K562 (cell line): Measurements from ENCODE around the gene FAM174C. TPM values are rescaled to one million over a fixed set of nuclear protein-coding genes. Genes with fewer than 3 reads are reported as not detected.

Source experiments
- BRF2 ChIP-seq: IDR thresholded peaks from 3 replicates; pipeline ENCODE4 v1.6.1; 2011; ENCODE audit warnings: borderline replicate concordance, mild to moderate bottlenecking; ENCODE audit not compliant: insufficient read length, insufficient read depth
- CBFB ChIP-seq: sonication (generic); formaldehyde crosslinking; IDR thresholded peaks from 2 replicates; pipeline ENCODE4 v1.4.0; 2020; ENCODE audit warnings: mild to moderate bottlenecking, missing genetic modification reagents
- GABPB2 ChIP-seq: fragments of 250-450 bp; sonication (Bioruptor Pico); conservative IDR thresholded peaks from 2 replicates; pipeline ENCODE4 v1.5.1; 2021; ENCODE audit warnings: mild to moderate bottlenecking
- ILK ChIP-seq: fragments of 450-650 bp; IDR thresholded peaks from 2 replicates; pipeline ENCODE4 v1.6.1; 2016; ENCODE audit warnings: missing genetic modification characterization, low read depth, mild to moderate bottlenecking, missing compliant biosample characterization, moderate library complexity, borderline replicate concordance
- MTA1 ChIP-seq: fragments of 450-650 bp; IDR thresholded peaks from 2 replicates; pipeline ENCODE4 v1.6.1; 2017; ENCODE audit warnings: borderline replicate concordance
- MTA3 ChIP-seq: fragments of 450-650 bp; formaldehyde crosslinking; IDR thresholded peaks from 2 replicates; pipeline ENCODE4 v1.6.1; 2017; ENCODE audit warnings: mild to moderate bottlenecking, borderline replicate concordance
- NRF1 ChIP-seq, 2 experiments: fragments of 450-650 bp; IDR thresholded peaks in 1 of 2; conservative IDR thresholded peaks in 1 of 2; 2 replicates each; pipeline ENCODE4 v1.6.1; 2014; ENCODE audit warnings: mild to moderate bottlenecking in 2 of 2
- NUFIP1 ChIP-seq: fragments of 450-650 bp; IDR thresholded peaks from 2 replicates; pipeline ENCODE4 v1.6.1; 2018; ENCODE audit not compliant: partially characterized antibody
- PML ChIP-seq: IDR thresholded peaks from 2 replicates; pipeline ENCODE4 v1.6.1; 2012; ENCODE audit warnings: low read length, inconsistent platforms
- SIX5 ChIP-seq, 2 experiments: IDR thresholded peaks; 2 replicates each; pipeline ENCODE4 v1.6.1; 2011; ENCODE audit warnings: low read length in 2 of 2, borderline replicate concordance in 1 of 2, low read depth in 1 of 2, mild to moderate bottlenecking in 1 of 2, moderate library complexity in 1 of 2; ENCODE audit not compliant: insufficient read depth in 1 of 2
- UBTF ChIP-seq, 2 experiments: IDR thresholded peaks; 2 replicates each; pipeline ENCODE4 v1.6.1; 2012; ENCODE audit warnings: improper control_type of control experiment in 2 of 2, low read depth in 2 of 2, low read length in 2 of 2, borderline replicate concordance in 1 of 2
- ZNF184 ChIP-seq: sonication (generic); formaldehyde crosslinking; IDR thresholded peaks from 2 replicates; pipeline ENCODE4 v1.5.0; 2020; ENCODE audit warnings: missing genetic modification reagents
- ZNF232 ChIP-seq: sonication (generic); formaldehyde crosslinking; IDR thresholded peaks from 2 replicates; pipeline ENCODE4 v1.8.0; 2022; ENCODE audit warnings: mild to moderate bottlenecking, missing genetic modification reagents
- polyA plus RNA-seq, 8 experiments: library from polyadenylated mRNA; depleted of rRNA in 4 of 8; stranded (reverse) in 5 of 8; unstranded in 3 of 8; fragments of >200 nt; fragmentation: Nextera tagmentation in 2 of 8; fragmentation: Illumina TruSeq in 1 of 8; extraction: Ambion mirVana in 2 of 8; extraction: Trizol in 1 of 8; gene quantifications; 2 replicates each; pipeline versions ENCODE4 v1.2.1 to v1.2.3, GENCODE V29; 2011 to 2014; ENCODE audit warnings: inconsistent platforms in 1 of 8, missing spikeins in 1 of 8
- total RNA-seq, 7 experiments: library from RNA; depleted of rRNA in 6 of 7; stranded (reverse); fragments of >200 nt in 6 of 7; fragmentation: Illumina TruSeq in 2 of 7; extraction: Trizol in 2 of 7; gene quantifications; 2 replicates each; pipeline versions ENCODE4 v1.2.1 to v1.2.3, GENCODE V29; 2011 to 2021; ENCODE audit warnings: low replicate concordance in 1 of 7
- TF ChIP-seq, protein P1 (sequence below): fragments of 250-450 bp; sonication (Bioruptor Pico); IDR thresholded peaks from 2 replicates; pipeline ENCODE4 v1.8.0; 2021; ENCODE audit warnings: borderline replicate concordance, mild to moderate bottlenecking, moderate library complexity; ENCODE audit not compliant: poor library complexity, severe bottlenecking
- TF ChIP-seq, protein P2 (sequence below): fragments of 450-650 bp; IDR thresholded peaks from 2 replicates; pipeline ENCODE4 v1.6.1; 2017; ENCODE audit warnings: antibody characterized with exemption
- TF ChIP-seq, protein P3 (sequence below), 2 experiments: IDR thresholded peaks in 1 of 2; conservative IDR thresholded peaks in 1 of 2; 2 replicates each; pipeline ENCODE4 v1.6.1; 2016; ENCODE audit warnings: low read depth in 2 of 2, mild to moderate bottlenecking in 1 of 2, missing compliant biosample characterization in 1 of 2, missing genetic modification characterization in 1 of 2, moderate library complexity in 1 of 2

Gene FAM174C
- total and polyA plus RNA-seq, 9 of the 15 experiments (the other 6 are each of a cell fraction or from before 2014, with no cell fraction given), result 0.66 to 89.6 (median 20.3) TPM

- no peak for TF ChIP-seq UBTF (IDR thresholded peaks at IDR 0.05; ENCODE audit: borderline replicate concordance in 1 of 2, low read depth in 2 of 2, low read length in 2 of 2)
- TF ChIP-seq ZNF232 (CRISPR knock-in tag), result no peak
- no peak for TF ChIP-seq CBFB (CRISPR knock-in tag)
- TF ChIP-seq ZNF184 (CRISPR knock-in tag), result no peak
- TF ChIP-seq, protein P1, sequence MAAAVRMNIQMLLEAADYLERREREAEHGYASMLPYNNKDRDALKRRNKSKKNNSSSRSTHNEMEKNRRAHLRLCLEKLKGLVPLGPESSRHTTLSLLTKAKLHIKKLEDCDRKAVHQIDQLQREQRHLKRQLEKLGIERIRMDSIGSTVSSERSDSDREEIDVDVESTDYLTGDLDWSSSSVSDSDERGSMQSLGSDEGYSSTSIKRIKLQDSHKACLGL, result peak; percentile 95
- TF ChIP-seq, protein P2, sequence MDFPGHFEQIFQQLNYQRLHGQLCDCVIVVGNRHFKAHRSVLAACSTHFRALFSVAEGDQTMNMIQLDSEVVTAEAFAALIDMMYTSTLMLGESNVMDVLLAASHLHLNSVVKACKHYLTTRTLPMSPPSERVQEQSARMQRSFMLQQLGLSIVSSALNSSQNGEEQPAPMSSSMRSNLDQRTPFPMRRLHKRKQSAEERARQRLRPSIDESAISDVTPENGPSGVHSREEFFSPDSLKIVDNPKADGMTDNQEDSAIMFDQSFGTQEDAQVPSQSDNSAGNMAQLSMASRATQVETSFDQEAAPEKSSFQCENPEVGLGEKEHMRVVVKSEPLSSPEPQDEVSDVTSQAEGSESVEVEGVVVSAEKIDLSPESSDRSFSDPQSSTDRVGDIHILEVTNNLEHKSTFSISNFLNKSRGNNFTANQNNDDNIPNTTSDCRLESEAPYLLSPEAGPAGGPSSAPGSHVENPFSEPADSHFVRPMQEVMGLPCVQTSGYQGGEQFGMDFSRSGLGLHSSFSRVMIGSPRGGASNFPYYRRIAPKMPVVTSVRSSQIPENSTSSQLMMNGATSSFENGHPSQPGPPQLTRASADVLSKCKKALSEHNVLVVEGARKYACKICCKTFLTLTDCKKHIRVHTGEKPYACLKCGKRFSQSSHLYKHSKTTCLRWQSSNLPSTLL, result no peak
- TF ChIP-seq PML, result peak; percentile 53
- TF ChIP-seq NUFIP1, result no peak
- peak in 1 of 2 experiments; percentile 34; a peak in 3 of 4 replicates for TF ChIP-seq NRF1 (conservative IDR thresholded peaks at IDR 0.05 in 1 of 2, IDR thresholded peaks at IDR 0.05 in 1 of 2)
- TF ChIP-seq GABPB2 (CRISPR knock-in tag), result no peak
- TF ChIP-seq, protein P3, sequence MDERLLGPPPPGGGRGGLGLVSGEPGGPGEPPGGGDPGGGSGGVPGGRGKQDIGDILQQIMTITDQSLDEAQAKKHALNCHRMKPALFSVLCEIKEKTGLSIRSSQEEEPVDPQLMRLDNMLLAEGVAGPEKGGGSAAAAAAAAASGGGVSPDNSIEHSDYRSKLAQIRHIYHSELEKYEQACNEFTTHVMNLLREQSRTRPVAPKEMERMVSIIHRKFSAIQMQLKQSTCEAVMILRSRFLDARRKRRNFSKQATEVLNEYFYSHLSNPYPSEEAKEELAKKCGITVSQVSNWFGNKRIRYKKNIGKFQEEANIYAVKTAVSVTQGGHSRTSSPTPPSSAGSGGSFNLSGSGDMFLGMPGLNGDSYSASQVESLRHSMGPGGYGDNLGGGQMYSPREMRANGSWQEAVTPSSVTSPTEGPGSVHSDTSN (CRISPR knock-in tag; IDR thresholded peaks at IDR 0.05; ENCODE audit: low read depth), result peak; percentile 85
- TF ChIP-seq, protein P3 (tag; conservative IDR thresholded peaks at IDR 0.05; ENCODE audit: low read depth), result no peak
- no peak for TF ChIP-seq BRF2
- peak; percentile 85; the same call in 1 of the 2 replicates for TF ChIP-seq MTA3
- no peak for TF ChIP-seq ILK (tag)
- peak; percentile 85 for TF ChIP-seq MTA1
- no peak for TF ChIP-seq SIX5 (IDR thresholded peaks at IDR 0.05; ENCODE audit: borderline replicate concordance in 1 of 2, insufficient read depth in 1 of 2, low read depth in 1 of 2, low read length in 2 of 2)
Observed at GRCh38 chr19:1275260-1275975, at the start of gene FAM174C (continued).
